ENCODE results near the gene ZNF227. TPM values are rescaled to one million over a fixed set of nuclear protein-coding genes. Genes with fewer than 3 reads are reported as not detected.
"Not testable (repeated sequence)": the region's sequence is repeated elsewhere in the genome, so short reads cannot be mapped to it uniquely, and the experiment has no call there.

ZNF227 gene
- total RNA-seq, 1 experiment from 2014 or later, result 16.5 TPM

GRCh38 chr19:44164673-44165512, 47.4 kb upstream of the ZNF227 start, which contains the start of gene ZNF226:
ZNF226 (plus strand) TSS chr19:44165100; CDS start chr19:44170081, 4,981 bp downstream.
- POLR2A ChIA-PET (ENCODE audit: unreplicated experiment), result interaction anchor here (0.6 to 0.8 kb wide), 2 partner anchors 42 to 230 kb away, joined by 4 to 11 read pairs; partner anchors contain the start of gene ZNF45
- Histone ChIP-seq H3K27ac (peak within 1 kb of the TSS; percentile 20; the same call in 1 of the 2 replicates), H3K9me2 (ENCODE audit: insufficient read depth) (no peaks in the 10 kb centered on the region), H3K4me2 (peak within 1 kb of the TSS; percentile 86), H3K4me3 (peak within 1 kb of the TSS; percentile 81), H3K79me2 (ENCODE audit: low read depth) (peaks cover 11% of the 10 kb centered on the region), H3K36me3 (ENCODE audit: low read depth) (peaks cover 38% of the 10 kb centered on the region), H3K9me3 (ENCODE audit: insufficient read depth, low read depth) (peaks cover 37% of the 10 kb centered on the region), H3F3A (ENCODE audit: insufficient read depth, low read depth) (peaks cover 8% of the 10 kb centered on the region; the same call in 1 of the 2 replicates), H4K20me1 (ENCODE audit: insufficient read depth) (no peaks in the 10 kb centered on the region), H2AFZ (peak within 1 kb of the TSS; percentile 92), H3K27me3 (ENCODE audit: insufficient read depth, low read depth) (no peaks in the 10 kb centered on the region), H3K4me1 (replicated peaks; ENCODE audit: insufficient read depth) (peaks cover 13% of the 10 kb centered on the region)
- TF ChIP-seq EZH2 (IDR thresholded peaks at IDR 0.05; ENCODE audit: low read depth), result no peak
- TF ChIP-seq, protein P1, sequence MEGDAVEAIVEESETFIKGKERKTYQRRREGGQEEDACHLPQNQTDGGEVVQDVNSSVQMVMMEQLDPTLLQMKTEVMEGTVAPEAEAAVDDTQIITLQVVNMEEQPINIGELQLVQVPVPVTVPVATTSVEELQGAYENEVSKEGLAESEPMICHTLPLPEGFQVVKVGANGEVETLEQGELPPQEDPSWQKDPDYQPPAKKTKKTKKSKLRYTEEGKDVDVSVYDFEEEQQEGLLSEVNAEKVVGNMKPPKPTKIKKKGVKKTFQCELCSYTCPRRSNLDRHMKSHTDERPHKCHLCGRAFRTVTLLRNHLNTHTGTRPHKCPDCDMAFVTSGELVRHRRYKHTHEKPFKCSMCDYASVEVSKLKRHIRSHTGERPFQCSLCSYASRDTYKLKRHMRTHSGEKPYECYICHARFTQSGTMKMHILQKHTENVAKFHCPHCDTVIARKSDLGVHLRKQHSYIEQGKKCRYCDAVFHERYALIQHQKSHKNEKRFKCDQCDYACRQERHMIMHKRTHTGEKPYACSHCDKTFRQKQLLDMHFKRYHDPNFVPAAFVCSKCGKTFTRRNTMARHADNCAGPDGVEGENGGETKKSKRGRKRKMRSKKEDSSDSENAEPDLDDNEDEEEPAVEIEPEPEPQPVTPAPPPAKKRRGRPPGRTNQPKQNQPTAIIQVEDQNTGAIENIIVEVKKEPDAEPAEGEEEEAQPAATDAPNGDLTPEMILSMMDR (conservative IDR thresholded peaks at IDR 0.05), result no peak
- peak; percentile 86 to 99 for DNase-seq
- intact Hi-C loops (cut with micrococcal nuclease; ENCODE audit: unreplicated experiment), result loop anchor here (1.0 kb wide), 2 partner anchors 42 to 52 kb away; partner anchors contain the start of gene ZNF225
- CTCF ChIA-PET, result no interaction called here
- no TSS peak for BruUV-seq (replicated peaks)

GRCh38 chr19:44170660-44171059, 41.7 kb upstream of the ZNF227 start:
- H3K79me2 ChIP-seq (ENCODE audit: low read depth); H3F3A ChIP-seq (ENCODE audit: insufficient read depth, low read depth); BruUV-seq (replicated peaks); H2AFZ ChIP-seq; H3K27ac ChIP-seq; H3K4me2 ChIP-seq; H3K4me3 ChIP-seq; POLR2A ChIA-PET (ENCODE audit: unreplicated experiment); intact Hi-C loops (cut with micrococcal nuclease; ENCODE audit: unreplicated experiment); H3K9me2 ChIP-seq (ENCODE audit: insufficient read depth); DNase-seq; CTCF ChIA-PET; H3K27me3 ChIP-seq (ENCODE audit: insufficient read depth, low read depth); H4K20me1 ChIP-seq (ENCODE audit: insufficient read depth); H3K4me1 ChIP-seq (replicated peaks; ENCODE audit: insufficient read depth): not testable (repeated sequence)
- Histone ChIP-seq H3K36me3 (ENCODE audit: low read depth) (peaks cover 88% of the 10 kb centered on the region), H3K9me3 (ENCODE audit: insufficient read depth, low read depth) (peaks cover 43% of the 10 kb centered on the region)

DNA sequence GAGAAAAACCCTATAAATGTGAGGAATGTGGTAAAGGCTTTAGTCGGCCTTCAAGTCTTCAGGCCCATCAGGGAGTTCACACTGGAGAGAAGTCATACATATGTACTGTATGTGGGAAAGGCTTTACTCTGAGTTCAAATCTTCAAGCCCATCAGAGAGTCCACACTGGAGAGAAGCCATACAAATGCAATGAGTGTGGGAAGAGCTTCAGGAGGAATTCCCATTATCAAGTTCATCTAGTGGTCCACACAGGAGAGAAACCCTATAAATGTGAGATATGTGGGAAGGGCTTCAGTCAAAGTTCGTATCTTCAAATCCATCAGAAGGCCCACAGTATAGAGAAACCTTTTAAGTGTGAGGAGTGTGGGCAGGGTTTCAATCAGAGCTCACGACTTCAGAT, 35.7 kb upstream of the ZNF227 start:
- no peaks in the 10 kb centered on the region for H3K27me3 ChIP-seq (ENCODE audit: insufficient read depth, low read depth)
- no peaks in the 10 kb centered on the region for H3K4me1 ChIP-seq (replicated peaks; ENCODE audit: insufficient read depth)
- DNase-seq, result no peak
- peaks cover 51% of the 10 kb centered on the region for H3K9me3 ChIP-seq (ENCODE audit: insufficient read depth, low read depth)
- no peak overlapping the region for H3K4me2 ChIP-seq
- H4K20me1 ChIP-seq (ENCODE audit: insufficient read depth), result no peaks in the 10 kb centered on the region
- H3K36me3 ChIP-seq (ENCODE audit: low read depth), result peaks cover 57% of the 10 kb centered on the region
- ChIA-PET POLR2A (ENCODE audit: unreplicated experiment) (no interaction called here), CTCF (no interaction called here)
- no TSS peak for BruUV-seq (replicated peaks)
- H3K27ac ChIP-seq, result no peak overlapping the region
- H3K79me2 ChIP-seq (ENCODE audit: low read depth), result no peaks in the 10 kb centered on the region
- TF ChIP-seq EZH2 (IDR thresholded peaks at IDR 0.05; ENCODE audit: low read depth), result no peak
- H3F3A ChIP-seq (ENCODE audit: insufficient read depth, low read depth), result peaks cover 12% of the 10 kb centered on the region; the same call in 1 of the 2 replicates
- no peaks in the 10 kb centered on the region for H3K9me2 ChIP-seq (ENCODE audit: insufficient read depth)
- no peak overlapping the region for H3K4me3 ChIP-seq
- intact Hi-C loops (cut with micrococcal nuclease; ENCODE audit: unreplicated experiment), result no loop called here
- H2AFZ ChIP-seq, result no peak overlapping the region

DNA sequence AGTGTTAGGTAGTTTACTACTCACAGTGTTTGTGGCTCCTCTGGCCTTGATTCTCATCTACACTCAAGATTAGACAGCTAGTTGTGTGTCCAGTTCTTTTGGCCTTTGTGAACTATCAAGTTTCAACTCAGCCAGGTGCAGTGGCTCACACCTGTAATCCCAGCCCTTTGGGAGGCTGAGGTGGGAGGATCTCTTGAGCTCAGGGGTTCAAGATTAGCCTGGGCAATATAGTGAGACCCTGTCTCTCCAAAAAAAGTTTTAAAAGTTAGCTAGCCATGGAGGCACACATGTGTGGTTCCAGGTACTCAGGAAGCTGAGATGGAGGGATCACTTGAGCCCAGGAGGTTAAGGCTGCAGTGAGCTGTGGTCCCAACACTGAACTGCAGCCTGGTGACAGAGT, 31.4 kb upstream of the ZNF227 start:
- H3K9me3 ChIP-seq (ENCODE audit: insufficient read depth, low read depth), result peaks cover 27% of the 10 kb centered on the region
- H4K20me1 ChIP-seq (ENCODE audit: insufficient read depth), result no peaks in the 10 kb centered on the region
- DNase-seq, result no peak
- intact Hi-C loops (cut with micrococcal nuclease; ENCODE audit: unreplicated experiment), result no loop called here
- H3K4me1 ChIP-seq (replicated peaks; ENCODE audit: insufficient read depth), result no peaks in the 10 kb centered on the region
- H3K27me3 ChIP-seq (ENCODE audit: insufficient read depth, low read depth), result 0 out of 2 replicates have a peak, but pooled peaks cover 3% of the 10 kb centered on the region
- no peak overlapping the region for H2AFZ ChIP-seq
- H3K79me2 ChIP-seq (ENCODE audit: low read depth), result no peaks in the 10 kb centered on the region
- peaks cover 16% of the 10 kb centered on the region for H3K36me3 ChIP-seq (ENCODE audit: low read depth)
- BruUV-seq (replicated peaks), result no TSS peak
- peaks cover 8% of the 10 kb centered on the region; the same call in 1 of the 2 replicates for H3F3A ChIP-seq (ENCODE audit: insufficient read depth, low read depth)
- ChIA-PET CTCF (no interaction called here), POLR2A (ENCODE audit: unreplicated experiment) (no interaction called here)
- no peak overlapping the region for H3K4me2 ChIP-seq
- TF ChIP-seq, protein P1 (conservative IDR thresholded peaks at IDR 0.05), result no peak
- TF ChIP-seq EZH2 (IDR thresholded peaks at IDR 0.05; ENCODE audit: low read depth), result no peak
- no peak overlapping the region for H3K27ac ChIP-seq
- no peak overlapping the region for H3K4me3 ChIP-seq
- H3K9me2 ChIP-seq (ENCODE audit: insufficient read depth), result no peaks in the 10 kb centered on the region

All from PC-9 (cell line).